CD4-positive, alpha-beta T cell treated with Interleukin-12 subunit alpha and Interleukin-12 subunit beta, for 1 hour (primary cell): ENCODE measurements around the gene NME4.
"Not testable (repeated sequence)": the region's sequence is repeated elsewhere in the genome, so short reads cannot be mapped to it uniquely, and the experiment has no call there.

Source experiments
- DNase-seq: peaks from one replicate; pipeline ENCODE4 v3.0.0-alpha.2; 2020

NME4 gene

DNA sequence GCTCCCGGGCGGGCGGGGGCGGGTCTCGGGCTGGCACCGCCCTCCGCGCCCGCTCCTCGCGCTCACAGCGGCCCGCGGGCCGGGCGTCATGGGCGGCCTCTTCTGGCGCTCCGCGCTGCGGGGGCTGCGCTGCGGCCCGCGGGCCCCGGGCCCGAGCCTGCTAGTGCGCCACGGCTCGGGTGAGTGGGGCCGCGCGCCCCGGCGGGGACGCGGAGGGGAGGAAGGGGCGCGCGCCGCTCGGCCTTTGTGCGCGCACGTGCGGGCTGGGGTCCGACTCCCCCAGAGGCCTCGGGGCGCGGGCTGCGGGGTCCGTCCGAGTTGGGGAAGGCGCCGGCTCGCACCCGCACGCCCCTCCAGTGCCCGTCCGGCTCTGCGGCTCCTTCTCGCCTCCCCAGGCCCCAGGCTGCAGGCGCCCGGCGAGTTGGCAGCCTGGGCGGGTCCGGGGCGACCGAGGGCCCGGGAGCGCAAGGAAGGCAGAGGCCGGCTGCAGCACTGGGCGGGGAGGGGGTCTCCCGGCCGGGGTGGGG is at the start of gene NME4:
Gene NME4 (plus strand): TSS at position 65 of the 527 bp plus-strand sequence. CDS start 24 bp downstream, at position 89.
- DNase-seq = peak; percentile 34

DNA sequence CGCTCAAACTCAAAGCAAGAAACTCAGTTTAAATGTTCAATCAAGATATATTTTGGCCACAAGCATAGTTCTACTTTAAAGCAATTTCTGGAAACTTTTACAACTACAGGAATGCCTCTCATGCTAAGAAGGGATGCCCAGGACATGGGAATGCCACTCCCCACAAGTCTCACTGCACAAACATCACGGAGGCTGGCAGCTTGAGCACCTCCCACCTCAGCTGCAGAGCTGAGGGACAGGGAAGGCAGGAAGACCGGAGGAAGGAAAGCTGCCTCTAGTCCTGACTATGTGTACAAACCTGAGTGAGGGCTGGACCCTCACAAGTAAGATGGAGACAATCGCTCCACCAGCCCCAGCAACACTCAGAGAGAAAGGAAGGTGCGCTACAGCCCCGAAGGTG is 49.8 kb upstream of the NME4 start:
- DNase-seq = no peak

DNA sequence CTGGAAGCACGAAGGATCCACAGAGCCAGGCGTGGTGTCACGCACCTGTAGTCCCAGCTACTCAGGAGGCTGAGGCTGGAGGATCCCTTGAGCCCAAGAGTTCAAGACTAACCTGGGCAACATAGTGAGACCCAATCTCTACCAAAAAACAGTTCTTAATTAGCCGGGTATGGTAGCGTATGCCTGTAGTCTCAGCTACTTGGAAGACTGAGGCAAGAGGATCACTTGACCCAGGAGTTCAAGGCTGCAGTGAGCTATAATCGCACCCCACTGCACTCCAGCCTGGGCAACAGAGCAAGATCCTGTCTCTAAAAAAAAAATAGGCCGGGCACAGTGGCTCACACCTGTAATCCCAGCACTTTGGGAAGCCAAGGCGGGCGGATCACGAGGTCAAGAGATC is 48.5 kb upstream of the NME4 start:
- DNase-seq = not testable (repeated sequence)

- DNase-seq = no peak
Measured at GRCh38 chr16:349211-349610, 47.8 kb upstream of the NME4 start.

GRCh38 chr16:350203-350602 is 46.8 kb upstream of the NME4 start:
- DNase-seq = no peak

DNA sequence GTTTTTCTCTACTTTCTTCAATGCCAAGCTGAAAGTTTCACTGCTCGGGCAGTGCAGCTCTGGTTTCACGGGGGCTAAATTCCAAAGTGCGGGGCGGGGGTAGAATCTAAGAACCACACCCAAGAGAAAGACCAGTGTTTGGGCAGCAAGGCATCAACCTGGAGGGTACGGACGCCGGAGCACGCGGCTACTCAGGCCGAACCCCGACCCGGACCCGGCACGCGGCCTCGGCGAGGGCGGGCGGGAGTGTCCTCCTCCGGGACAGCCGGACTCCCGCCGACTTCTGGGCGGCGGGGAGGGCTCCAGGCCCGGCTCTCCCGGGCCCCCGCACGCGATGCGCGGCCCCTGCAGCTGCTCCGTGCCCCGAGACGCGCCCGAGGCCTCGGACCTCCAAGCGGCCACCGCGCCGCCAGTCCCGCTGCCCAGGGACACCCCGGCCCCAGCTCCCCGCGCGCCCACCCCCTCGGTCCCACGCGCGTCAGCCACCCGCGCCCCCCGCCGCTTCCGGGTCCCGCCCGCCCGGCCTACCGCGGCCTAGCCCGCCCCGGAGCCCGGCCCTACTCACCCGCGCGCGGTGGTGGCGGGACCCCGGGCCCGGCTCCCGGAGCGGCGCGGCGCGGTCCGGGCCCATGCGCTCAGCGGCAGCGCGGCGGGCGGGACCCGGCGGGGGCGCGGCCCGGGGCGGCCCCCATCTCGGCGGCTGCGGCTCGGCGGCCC is 45.0 kb upstream of the NME4 start:
- peak; percentile 43 for DNase-seq

GRCh38 chr16:352547-353403 is 44.2 kb upstream of the NME4 start, which contains the start of gene AXIN1:
Gene AXIN1 (minus strand): TSS chr16:352723. CDS start chr16:347025, 5,698 bp downstream.
- peak; percentile 100 for DNase-seq

GRCh38 chr16:353404-354290 is 43.4 kb upstream of the NME4 start:
- no peak for DNase-seq

DNA sequence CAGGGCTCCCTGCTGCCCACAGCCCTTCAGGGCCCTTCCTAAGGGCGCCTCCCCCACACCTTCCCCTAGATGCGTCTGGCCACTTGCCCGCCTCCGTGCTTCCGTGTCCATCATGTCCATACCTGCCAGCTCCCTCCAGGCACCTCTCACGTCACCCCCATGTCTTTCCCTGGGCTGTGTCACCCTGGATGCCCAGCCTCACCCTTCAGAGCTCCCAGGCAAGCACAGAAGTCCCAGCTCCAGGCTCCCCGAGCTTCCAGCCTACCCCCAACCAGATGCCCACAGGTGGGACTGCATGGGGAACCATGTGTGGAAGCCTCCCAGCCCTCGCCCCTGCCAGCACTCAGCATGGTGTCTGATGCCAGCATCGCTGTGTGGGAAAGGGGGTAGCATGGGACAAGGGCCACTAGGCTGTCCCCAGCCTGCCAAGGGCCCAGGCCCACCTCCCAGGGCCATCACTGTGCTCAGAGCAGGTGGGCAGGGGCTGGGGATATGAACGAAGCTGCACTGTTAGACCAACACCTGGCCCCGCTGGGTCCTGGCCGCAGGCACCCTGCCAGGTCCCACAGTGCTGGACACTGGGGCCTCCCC is 42.6 kb upstream of the NME4 start:
- no peak for DNase-seq

- peak; percentile 75 for DNase-seq
Measured at GRCh38 chr16:354971-355461, 42.0 kb upstream of the NME4 start.

DNA sequence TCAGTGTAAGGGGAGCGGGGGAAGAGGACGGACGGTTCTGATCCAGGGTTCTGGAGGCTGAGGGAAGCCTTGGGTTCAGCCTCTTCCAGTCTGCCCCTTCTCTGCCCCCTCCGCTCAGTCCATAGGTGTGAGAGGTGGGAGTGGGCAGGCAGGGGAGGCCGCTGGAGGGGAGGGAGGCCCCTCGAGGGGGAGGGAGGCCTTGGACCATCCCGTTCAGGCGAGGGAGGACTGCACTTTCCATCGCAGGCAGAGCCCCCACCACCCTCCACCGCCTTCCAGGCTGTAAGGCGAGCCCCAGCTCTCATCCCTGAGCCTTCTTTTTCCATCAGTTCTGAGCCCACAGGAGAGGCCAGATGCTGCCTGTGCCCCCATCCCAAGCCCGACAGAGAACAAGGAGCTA is 40.3 kb upstream of the NME4 start:
- no peak for DNase-seq

DNA sequence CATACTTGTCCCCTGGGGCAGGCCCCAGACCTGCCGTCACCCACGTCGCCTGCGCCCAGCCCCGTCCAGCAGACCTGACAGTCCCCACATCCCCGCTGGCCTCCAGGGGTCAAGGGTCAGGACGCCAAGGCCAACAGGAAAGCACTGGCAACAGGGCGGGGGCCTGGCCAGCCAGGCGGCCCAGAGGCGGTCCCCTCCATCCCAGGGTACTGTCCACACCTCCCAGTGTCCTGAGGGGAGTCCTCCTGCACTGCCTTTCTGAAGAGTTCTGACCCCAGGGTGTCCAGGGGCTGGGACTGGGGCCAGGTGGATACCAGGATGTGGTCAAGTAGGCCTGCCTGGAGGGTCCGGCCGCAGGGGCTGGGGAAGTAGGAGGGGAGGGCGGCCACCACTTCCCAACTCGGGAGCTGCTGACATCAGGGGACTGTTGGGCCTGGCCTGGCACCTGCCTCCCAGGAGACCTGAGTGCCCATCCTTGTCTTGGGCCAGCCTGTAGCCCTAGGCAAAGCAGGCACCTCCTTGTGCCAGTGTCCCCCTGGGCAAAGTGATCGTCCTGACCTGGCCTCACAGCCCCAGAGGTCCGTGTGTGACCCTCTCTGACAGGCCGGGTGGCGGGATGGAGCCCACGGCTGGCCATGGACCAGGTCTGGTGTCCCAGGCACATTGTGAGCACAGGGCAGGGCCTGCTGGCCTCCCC is 37.8 kb upstream of the NME4 start:
- no peak for DNase-seq

DNA sequence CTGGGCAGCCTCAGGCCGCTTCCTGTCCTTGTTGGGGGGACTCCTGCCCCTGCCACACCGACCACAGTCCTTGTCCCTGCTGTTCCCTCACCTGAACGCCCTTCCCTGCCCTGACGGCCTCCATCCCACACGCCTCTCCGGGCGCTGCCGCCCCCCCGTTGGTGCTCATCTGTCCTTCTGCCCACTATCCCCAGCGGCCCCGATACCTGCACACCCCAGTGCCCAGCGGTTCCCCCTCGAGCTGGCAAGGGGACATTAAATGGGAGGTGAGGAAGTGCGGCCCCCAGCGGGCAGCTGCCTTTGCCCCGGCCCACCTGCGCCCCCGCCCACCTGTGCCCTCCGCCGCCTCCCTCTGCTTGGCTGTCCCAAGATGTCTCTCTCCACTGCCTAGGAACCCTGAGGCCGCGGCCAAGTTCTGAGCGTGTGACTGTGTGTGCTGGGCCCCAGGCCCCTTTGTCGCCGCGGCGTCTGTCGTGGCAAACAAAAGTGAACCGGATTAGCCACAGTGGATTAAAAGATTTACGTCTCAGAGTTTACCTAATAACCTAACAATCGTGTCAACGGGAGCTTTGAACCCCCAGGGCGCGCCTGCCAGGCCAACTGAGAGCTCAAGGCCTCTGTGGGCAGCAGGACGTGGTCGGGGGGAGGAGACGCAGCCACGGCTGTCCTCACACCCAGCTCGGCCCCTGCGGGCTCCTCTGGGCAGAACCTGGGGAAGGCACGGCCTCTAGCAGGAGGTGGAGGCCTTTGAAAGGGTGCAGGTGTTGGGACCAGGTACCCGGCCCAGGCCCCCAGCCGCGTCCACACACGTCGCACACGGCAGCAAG is 36.9 kb upstream of the NME4 start:
- DNase-seq = no peak

DNA sequence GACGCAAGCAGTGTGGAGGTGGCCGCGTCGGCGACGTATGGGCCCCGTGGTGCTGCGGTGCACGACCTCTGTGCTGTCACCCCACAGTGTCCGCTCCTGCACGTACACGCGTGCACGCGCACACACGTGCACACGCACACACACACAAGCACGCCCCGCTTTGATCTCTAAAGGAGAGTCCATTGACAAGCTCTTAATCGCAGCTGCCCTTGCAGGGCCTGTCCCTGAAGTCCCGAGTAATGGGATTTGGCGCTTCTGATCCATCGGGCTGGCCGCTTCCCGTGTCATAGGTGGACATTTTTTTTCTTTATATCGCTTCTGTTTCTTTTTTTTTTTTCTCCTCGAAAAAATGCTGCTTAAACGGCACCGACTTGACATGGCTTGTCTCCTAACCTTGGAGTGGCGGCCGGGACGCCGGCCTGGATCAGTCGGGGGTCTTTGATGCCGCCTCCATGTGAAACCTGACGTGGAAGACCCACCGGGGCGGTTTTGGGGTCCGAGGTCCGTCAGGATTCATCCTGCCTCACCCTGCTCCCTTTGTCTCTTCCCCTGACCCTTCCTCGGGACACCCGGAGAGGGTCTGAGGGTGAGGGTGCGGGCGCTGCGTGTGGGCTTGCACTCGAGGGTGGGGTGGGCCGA is 36.2 kb upstream of the NME4 start:
- DNase-seq = no peak

- no peak for DNase-seq
Measured at GRCh38 chr16:361341-361871, 35.6 kb upstream of the NME4 start.

DNA sequence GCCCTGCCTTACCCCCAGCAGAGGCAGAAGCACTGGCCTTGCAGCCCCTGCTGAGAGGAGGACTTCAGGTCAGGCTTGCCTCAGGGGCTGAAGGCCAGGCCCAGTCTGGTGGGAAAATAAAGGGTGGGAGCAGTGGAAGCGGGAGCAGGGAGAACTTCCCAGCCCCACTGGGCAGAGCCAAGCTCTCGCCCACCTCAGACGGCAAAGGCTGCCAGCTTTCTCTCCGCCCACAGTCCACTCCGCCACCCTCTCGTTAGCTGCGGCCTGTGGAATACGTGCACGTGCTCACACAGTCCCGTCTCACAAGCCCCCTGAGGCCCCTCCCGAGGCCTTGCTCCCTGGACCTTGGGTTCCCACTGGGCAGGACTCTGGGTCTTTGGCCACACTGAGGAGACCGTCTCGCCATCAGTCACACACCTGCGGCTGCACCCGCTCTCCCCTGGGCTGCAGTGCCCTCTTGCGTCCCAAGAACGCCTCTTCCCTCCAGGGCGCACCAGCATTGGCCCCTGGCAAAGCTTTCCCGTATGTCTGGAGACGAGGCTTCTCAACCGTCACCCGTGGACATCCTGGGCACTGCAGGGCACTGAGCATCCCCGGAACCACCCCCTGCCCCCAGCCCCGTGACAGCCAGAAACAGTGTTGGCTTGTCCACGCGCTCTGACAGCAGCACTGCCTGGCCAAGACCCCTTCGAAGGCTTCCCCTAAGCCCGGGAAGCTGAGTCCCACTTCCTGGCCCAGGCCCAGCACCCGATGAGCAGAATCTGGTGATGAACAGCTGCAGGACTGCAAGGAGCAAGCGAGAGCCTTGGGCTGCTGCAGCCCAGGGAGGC is 34.9 kb upstream of the NME4 start:
- peak; percentile 79 for DNase-seq

DNA sequence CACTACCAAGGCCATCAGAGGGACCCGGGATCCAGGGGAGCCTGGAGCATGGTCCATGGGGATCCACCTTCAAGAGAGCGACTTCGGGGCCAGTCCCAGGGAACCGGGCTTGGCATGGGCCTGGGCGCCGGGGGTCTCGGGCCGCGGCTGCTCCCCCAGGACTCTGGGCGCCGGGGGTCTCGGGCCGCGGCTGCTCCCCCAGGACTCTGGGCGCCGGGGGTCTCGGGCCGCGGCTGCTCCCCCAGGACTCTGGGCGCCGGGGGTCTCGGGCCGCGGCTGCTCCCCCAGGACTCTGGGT is 34.3 kb upstream of the NME4 start:
- not testable (repeated sequence) for DNase-seq

DNA sequence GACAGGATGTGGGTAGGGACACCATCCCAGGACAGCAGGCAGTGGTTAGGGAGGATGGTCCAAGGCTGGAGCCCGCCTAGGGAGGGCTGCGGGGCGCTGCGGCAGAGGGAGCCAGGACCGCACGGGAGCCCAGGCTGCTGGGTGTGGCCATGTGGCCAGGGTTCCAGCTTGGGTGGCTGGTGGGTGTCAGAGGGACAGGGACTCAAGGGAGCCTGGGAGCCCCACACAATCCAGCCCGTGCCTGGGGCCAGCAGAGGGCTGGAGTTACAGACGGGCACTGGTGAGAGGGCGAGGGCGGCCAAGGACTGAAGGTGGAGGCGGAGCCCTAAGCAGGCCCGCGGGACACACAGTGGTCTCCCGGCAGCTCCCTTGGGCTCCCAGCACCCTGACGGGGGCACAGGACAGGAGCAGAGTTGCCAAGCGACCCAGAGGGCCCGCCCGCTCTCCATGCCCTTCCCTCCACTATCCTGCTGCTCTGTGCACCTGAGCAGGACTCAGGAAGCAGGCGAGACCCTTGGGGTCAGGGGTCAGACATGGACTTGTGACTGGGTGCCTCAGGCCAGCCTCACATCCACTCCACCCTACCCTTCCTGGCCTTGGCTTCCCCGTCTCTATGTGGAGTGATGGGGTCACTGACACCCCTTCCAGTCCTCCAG is 33.8 kb upstream of the NME4 start:
- DNase-seq = no peak
